Activated CD4-positive, CD25-positive, alpha-beta regulatory T cell (primary cell): ENCODE measurements around the gene FBLN1.
"Not testable (repeated sequence)": the region's sequence is repeated elsewhere in the genome, so short reads cannot be mapped to it uniquely, and the experiment has no call there.

Experiments
- DNase-seq, 4 experiments: peaks; one replicate each; lab custom pipeline; 2025; lab: John Stamatoyannopoulos, UW

The FBLN1 gene

DNA sequence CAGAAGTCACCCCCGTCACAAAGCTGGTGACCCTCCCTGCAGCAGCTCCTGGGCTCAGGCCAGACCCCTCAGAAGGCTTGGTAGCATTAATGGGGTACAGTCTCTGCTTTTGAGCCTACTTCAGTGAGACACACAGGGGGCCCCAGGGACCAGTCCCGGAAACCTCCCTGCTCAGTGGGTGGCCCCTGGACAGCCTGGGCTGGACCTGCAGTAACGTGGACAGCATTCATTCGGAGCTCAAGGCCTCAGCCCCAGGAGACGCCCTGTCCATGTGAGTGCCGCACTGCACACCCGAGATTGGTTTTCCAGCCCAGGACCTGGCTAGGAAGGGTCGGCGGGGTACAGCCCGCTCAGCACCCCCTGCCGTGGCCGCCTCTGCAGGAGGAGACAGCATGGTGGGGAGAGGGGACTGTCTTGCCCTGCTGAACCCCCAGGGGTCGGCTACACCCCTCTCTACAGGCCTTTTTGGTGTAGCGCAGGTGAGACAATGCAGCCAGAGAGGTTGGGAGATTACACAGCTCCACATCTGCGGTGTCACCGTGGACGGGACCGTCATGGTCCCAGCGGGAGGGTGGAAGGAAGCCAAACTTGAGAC lies 83.4 kb downstream of the FBLN1 start:
- DNase-seq, result no peak

DNA sequence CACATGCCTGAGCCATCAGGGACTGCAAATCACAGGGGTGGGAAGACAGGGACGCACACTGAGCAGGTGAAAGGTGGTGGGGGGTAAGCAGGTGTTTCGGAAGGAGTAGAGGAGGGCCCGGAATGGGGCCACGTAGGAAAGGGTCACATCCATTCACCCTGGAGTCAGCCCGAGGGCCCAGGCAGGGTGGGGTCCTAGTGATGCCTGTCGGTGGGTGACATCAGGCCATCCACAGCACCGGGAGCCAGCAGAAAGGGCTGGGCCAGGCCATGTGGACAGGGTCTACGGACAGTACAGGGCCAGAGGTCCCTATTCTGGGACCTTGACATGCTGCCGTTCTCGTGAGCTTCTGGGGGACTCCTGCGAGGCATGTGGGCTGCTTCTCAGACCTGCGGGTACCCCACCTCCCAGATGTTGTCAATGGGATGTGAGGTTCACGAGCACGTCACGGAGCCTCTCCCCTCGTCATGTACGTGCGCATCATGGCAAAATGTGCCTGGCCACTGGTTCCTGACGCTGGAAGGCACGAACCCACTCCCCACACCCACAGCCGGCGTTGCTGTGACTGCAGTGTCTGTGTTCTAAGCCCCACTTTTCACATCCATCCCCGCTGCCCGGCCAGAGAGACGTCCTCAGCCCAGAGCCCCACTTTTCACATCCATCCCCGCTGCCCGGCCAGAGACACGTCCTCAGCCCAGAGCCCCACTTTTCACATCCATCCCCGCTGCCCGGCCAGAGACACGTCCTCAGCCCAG lies 84.1 kb downstream of the FBLN1 start:
- DNase-seq, result no peak

DNA sequence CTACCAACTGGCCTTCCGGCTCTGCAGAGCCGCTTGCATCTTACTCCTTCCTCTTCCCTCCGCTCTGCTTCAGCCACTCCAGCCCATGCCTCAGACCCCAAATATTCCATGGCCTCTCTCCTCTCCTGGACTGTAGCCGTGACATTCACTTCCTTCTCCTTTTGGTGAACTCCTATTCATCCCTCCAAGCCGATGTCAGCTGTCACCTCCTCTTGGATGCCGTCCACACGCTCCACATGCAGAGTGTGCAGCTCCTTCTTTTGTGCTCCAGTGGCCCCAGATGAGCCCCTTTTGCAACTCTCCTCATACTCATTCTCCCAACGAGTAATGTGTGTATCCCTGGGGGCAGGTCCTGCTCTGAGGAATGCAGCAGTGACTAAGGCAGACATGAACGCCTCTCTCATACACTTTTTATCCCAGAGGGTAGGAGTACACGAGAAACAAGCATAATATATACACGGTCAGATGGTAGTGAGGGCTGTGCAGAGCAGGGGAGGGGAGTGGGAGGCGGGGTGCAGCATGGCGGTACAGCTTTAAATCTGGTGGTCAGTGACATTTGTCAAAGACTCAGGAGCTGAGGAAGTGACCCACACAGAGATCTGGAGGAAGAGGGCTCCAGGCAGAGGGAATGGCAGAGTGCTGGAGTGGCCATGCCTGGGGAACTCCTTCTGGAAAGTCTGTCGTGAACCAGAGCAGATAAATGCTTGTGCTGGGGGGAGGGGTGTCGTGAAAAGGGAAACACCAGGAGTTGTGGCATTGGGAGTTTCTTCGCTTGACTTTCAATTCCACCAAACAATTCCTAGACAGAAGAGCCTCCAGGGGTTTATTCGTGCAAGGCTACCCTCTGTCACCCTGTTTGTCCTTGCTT lies 85.2 kb downstream of the FBLN1 start:
- no peak for DNase-seq

DNA sequence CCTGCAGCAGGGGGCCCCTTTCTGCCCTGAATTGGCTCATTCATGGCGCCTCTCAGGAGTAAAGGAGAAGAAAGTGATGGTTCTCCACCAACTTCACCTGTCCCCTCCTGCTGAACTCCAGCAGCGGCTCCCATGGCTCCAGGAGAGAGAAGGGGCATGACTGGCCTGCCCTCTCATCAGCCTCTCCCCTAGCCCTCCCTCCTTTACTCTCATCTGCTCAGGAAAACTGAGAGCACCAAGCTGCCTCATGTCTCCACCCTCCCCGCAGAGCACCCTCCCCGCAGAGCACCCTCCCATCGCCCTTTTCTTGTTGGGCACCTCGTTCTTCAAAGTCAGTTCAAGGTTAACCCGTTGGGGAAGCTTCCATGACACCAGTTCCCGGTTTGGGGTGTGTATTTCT lies 86.9 kb downstream of the FBLN1 start:
- DNase-seq, result no peak

DNA sequence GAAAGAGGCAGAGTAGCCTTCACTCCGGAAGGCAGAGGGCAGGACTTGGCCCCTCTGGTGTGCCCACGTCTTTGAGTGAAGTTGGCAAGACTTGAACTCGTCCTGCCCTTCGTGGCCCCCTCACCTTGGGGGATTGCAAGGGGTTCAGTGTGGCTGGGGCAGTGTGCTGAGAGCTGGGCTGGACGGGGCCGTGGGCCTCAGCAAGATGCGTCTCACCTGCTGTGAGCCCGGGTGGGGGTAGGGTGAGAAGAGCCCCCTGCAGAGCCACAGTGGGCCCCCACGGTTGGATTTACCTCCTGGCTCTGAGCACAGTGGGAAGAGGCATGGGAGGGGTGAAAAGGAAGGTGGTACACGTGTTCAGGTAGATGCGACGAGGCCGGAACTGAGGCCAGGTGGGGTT lies 87.6 kb downstream of the FBLN1 start:
- no peak for DNase-seq

DNA sequence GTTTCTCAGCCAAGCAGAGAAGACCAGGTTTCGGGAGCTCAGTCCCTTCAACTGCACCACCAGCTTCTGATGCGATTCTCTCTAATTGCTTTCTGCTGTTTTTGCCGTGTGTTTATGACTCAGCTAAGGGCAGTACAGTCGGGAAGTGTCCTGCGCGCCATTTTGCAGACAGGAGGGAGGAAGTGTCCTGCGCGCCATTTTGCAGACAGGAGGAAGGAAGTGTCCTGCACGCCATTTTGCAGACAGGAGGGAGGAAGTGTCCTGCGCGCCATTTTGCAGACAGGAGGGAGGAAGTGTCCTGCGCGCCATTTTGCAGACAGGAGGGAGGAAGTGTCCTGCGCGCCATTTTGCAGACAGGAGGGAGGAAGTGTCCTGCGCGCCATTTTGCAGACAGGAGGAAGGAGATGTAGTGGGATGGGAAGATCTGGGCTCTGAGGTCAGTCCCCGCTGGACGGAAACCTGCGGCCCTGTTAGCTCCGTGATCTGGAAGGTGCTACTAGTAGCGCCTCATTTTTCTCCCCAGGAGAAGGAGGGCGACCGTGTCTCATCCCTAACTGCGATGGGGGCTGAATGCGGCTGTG lies 89.0 kb downstream of the FBLN1 start:
- not testable (repeated sequence) for DNase-seq

DNA sequence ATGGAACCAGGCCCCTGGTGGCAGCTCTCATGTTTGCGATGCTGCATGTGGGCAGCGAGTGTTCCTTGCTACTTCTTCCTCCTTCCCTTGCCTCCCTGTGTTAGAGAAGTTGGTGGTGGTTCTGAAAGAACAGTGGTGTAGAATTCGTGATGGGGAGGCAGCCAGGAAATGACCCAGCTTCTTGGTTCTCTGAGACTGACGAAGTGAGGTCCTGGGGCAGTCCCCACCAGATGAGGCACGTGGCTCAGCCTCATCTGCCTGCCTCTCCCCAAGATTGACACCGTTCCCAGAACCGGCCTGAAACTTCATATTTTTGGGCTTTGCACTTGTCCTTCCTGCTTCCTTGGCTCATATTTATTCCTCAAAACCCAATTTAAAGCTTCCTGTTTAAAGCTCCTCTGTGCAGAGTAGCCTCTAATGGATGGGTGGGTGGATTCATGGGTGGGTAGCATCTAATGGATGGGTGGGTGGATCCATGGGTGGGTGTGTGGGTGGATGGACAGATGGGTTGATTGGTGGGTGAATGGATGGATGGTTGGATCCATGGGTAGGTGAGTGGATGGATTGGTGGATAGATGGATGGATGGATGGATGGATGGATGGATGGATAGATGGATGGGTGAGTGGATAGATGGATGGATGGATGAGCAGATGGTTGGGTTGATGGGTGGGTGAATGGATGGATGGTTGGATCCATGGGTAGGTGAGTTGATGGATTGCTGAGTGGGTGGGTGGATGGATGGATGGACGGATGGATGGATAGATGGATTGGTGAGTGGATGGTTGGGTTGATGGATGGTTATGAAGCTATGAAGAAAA lies 91.6 kb downstream of the FBLN1 start:
- DNase-seq, result no peak

DNA sequence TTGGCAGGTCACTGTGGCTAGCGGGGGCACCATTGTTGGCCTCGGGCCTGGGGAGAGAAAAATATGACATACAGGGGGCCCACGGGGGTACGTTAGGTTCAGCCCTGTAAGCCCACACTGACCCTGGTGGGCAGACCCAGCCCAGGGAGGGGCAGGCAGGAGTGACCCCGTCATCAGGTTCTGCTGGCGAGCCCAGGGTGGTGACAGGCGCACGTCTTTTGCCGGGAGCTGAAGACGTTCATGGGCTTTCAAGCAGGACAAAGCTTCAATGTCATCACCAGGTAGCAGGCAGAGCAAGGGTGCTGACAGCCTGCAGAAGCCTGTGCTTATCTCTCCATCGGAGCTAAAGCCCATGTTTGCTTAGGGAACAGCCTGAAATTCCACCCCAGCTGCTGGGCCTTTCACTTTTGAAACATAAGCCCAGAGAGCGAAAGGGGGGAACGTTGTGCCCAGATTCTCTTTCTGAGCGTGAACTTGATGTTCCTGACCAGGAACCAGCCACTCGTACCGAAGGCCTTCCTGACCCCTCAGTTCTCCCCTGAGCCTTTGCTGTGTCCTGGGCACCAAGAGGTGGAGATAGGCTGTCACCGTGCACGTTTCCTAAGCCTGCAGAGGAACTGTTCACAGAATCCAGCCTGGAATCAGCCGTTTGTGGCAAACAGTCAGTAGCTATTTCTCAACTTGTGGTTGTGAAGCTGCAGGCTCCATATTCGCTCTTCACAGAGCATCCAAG lies 94.9 kb downstream of the FBLN1 start:
- DNase-seq, result no peak

DNA sequence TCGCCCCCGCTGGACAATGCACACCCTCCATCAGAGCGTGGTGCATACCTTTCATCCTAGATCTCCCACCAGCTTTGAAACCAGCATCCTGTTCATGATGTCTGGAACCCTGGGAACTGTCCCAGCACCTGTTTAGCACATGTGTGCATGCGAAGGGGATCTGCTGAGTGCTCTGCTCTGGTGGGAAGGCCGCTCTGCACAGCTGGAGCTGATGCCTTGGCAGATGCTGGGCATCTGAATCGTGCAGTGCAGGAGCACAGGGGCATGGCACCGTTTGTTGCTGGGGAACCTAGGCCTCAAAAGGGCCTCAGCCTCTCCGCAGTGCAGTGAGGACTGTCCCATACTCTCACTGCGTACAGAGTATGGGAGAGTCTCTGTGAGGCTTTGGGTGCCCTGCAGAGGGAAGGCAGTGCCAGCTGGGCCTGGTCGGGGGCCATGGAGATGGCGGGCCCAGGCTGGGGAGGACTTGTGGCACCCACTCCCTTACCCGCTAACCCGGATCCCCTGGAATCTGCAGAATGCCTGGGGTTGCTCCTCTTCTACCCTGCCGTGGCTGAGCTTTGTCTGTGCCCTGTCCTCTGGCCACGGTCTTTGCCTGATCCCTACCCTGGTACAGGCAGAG lies 96.0 kb downstream of the FBLN1 start:
- no peak for DNase-seq

DNA sequence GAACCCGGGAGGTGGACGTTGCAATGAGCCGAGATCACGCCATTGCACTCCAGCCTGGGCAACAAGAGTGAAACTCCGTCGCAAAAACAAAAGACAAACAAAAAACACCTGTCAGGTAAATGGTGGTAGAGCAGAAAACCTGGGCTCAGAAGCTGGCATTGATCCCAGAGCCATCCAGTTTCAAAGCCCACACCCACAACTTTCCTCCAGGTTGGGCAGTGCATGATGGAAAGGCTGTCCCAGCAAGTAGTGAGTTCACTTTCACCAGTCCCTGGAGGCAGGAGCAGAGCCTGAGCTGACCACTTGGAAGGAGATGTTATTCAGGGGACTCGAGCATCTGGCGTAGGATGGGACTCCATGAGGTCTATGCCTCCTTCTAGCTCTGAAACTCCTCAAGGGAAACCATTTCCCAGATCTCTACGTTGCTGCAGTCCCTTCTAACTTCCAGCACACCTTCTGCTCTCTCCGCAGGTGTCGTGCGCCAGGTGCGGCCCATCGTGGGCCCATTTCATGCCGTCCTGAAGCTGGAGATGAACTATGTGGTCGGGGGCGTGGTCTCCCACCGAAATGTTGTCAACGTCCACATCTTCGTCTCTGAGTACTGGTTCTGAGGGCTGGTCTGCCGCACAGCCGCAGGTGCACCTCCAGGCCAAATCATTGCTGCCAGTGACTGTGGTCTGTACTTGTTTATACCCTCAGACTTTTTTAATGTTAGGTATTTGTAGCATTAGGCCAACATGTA lies 97.3 kb downstream of the FBLN1 start:
- no peak for DNase-seq

DNA sequence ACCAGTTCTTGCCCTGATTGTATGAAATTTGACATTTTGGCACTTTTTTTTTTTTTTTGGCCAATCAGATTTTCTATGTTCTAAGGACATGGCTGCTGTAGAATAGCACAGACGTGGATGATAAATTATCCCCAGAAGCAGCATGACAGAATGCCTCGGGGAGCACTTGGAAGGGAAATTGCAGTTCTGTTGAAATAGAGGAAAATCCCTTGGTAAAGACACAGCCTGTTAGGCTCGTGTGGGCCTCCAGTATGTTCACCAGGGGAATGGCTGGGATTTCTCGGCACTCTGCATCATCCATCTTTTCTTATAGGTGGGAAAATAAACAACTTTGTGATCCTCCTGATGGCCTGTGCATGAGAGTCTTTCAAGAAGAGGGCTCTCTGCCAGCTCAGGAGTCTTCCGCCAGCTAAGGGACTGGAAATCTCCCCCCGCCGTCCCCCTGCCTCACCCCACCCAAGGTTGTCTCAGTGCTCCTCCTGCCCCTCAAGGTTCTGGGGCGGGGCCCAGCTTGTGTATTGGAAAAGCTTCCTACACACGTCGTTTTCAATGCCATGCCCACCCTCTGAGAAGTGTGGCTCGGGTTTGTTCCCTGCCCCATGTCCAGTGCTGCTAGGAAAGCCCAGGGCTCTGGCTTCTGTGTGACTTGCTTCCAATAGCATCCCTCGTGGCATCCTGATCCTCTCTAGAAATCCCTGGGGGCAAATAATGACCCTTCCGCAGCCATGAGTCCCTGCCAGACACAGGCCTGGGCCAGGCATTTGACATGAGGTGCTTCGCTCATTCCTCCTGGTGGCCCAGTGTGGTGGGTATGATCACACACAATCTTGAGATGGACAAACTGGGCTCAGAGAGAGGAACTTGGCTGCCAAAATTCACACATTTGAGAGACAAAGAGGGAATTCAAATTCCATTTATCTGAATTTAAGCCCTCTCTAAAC lies 98.4 kb downstream of the FBLN1 start:
- DNase-seq, result no peak

DNA sequence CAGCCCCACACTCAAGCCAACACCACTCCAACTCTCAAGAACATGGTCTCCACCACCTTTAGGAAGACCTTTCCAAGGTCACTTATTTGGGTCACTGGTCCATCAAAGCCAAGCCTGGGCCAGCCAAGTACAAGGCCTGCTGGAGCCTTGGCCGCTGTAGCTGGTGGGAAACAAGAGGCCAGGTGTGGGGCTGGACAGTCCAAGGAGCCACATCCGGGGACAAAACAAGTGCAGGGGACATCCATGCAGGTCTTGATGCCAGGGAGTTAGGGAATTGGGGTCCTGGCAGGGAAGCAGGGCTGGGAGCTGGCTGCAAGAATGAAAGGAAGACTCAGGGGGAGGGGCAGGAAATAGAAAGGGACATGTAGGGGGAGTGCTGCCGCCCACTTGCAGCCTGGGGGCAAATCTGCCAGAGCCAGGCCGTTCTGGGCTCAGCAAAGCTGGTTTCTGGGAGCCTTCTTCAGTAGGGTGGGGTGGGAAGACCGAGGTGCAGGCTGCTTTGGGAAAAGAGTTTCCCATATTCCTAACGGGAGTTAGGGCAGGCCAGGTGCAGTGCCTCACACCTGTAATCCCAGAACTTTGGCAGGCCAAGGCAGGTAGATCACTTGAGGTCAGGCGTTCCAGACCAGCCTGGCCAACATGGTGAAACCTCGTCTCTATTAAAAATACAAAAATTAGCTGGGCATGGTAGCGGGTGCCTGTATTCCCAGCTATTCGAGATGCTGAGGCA lies 99.5 kb downstream of the FBLN1 start:
- DNase-seq, result no peak

DNA sequence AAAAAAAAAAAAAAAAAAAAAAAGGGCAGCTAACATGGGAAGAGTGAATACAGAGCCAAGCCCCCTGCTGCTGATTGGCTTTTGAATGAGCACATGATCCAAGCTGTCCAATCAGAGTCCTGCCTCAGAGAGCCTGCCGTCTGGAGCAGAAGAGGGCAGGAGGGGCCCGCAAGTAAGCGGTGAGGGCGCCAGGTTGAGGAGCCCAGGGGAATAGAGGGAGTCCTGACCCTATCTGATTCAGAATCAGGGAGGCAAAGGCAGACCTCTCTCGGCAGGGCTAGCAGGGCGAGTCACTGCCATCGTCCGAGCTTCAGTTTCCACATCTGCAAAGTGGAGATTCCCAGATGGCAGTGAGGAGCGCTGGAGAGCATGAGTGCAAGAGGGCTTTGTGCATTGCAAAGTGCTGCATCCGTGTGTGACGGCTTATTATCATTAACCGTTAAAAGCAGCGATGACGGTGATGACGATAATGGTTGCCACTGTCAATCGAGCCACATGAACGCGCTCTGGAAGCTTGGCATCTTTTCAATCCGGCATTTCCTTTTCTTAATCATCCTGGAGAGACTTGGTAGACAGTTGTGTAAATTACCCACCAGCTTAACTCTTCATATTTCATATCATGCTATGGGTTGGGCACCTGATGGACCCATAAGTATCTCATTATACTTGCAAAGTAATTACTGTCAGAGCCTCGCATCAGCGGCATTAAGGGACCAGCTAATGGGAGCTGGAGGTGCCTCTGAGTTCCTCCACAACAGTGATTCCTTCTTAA lies 100.3 kb downstream of the FBLN1 start:
- no peak for DNase-seq

DNA sequence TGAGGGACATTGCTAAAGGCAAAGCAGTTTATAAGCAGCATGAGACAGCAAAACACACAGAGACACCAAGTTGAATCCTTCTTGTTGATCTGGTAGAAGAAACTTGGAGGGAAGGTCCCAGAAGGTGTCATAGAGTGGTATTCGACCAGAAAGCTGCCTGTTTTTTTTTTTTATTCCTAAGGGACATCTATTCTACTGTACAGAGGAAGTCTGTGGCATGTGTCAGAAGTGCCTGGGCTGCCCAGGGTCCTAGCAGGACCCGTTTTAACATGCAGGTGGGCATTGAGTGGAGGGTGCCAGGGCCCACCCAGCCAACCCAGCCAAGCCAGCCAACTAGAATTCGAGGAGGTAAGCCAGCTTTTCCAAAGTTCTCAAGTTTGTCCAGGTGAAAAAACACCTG lies 100.9 kb downstream of the FBLN1 start:
- no peak for DNase-seq

DNA sequence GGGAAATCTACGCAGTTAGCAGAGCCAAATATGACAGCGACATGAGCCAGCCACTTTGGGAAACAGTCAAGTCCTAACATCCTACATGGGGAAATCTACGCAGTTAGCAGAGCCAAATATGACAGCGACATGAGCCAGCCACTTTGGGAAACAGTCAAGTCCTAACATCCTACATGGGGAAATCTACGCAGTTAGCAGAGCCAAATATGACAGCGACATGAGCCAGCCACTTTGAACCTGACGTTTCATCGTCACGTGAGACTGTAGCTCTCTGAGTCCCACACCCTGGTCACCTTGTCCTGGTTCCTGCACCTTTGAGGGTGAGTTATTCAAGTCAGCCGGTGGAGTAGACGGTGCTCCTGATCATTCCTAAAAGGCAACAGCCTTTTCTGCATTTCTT lies 105.4 kb downstream of the FBLN1 start:
- DNase-seq, result not testable (repeated sequence)

DNA sequence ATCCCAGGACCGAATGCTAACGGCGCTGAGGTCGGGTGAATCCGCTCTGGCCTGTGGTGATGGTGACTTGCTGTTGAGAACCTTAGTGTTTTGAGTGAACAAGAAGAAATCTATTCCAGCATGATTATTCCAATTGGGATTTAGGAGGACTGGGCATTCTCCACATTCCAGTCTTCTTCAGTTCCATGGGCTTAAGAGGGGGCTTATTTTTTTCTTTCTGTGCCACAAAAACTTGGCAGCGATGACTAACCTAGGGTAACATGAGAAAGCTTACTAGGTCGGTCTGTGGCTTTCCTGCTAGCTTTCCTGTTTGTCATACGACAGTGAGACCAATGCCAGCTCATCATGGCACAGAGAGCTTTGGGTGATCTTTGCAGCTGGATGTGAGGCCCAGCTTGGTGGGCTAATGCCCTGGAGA lies 106.1 kb downstream of the FBLN1 start:
- no peak for DNase-seq

DNA sequence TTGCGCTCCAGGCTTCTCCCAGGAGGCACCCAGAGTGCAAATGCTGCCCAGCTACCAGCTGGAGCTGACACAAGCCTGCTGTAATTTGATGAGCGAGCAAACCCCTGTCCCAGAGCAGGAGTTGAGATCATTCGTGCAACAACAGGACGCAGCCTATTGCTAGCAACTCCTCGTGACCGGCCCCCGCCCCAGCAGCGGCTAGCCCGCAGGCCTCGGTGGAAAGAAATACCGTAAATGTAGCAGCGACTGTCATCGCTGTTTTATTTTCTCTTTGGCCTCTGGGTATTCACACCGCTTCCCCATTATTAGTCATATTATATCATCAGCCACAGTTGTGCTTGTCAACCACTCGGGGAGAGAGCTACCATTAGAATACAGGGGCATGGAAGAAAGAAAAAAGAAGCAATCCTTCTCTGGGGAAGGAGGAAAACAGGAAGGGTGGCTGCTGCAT lies 109.8 kb downstream of the FBLN1 start:
- DNase-seq, result no peak
